ENCODE results near the gene LRP1. TPM values are rescaled to one million over a fixed set of nuclear protein-coding genes. Genes with fewer than 3 reads are reported as not detected.

LRP1 gene
- total and polyA plus RNA-seq, 8 donors: 108 to 325 (median 138) TPM

DNA sequence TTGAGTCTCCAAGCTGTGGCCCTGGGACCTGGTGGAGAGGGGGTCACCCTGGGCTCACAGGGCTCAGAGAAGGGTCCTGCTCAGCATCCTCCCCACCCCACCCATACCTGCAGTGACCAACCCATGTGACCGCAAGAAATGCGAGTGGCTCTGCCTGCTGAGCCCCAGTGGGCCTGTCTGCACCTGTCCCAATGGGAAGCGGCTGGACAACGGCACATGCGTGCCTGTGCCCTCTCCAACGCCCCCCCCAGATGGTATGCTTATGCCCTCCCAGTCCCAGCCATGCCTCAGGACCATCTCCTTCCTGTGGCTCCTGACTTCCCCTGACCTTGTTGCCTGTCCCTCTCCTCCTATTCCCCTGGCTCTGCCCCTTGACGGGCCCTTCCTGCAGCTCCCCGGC, 81.6 kb downstream of the LRP1 start:
- Histone ChIP-seq H3K27ac (no peak overlapping the region), H3K36me3 (peaks cover 0 to 82% of the 10 kb centered on the region in 2 donors), H3K4me1 (peaks cover 0 to 12% of the 10 kb centered on the region in 2 donors), H3K27me3 (peaks cover 4 to 15% of the 10 kb centered on the region in 2 donors), H3K9me3 (no peaks in the 10 kb centered on the region), H3K4me3 (no peak overlapping the region)
- intact Hi-C loops (cut with DNase I): no loop called here
- TF ChIP-seq, protein P1, sequence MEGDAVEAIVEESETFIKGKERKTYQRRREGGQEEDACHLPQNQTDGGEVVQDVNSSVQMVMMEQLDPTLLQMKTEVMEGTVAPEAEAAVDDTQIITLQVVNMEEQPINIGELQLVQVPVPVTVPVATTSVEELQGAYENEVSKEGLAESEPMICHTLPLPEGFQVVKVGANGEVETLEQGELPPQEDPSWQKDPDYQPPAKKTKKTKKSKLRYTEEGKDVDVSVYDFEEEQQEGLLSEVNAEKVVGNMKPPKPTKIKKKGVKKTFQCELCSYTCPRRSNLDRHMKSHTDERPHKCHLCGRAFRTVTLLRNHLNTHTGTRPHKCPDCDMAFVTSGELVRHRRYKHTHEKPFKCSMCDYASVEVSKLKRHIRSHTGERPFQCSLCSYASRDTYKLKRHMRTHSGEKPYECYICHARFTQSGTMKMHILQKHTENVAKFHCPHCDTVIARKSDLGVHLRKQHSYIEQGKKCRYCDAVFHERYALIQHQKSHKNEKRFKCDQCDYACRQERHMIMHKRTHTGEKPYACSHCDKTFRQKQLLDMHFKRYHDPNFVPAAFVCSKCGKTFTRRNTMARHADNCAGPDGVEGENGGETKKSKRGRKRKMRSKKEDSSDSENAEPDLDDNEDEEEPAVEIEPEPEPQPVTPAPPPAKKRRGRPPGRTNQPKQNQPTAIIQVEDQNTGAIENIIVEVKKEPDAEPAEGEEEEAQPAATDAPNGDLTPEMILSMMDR (IDR thresholded peaks at IDR 0.05): no peak
- ATAC-seq (no peak), DNase-seq (no peak)

DNA sequence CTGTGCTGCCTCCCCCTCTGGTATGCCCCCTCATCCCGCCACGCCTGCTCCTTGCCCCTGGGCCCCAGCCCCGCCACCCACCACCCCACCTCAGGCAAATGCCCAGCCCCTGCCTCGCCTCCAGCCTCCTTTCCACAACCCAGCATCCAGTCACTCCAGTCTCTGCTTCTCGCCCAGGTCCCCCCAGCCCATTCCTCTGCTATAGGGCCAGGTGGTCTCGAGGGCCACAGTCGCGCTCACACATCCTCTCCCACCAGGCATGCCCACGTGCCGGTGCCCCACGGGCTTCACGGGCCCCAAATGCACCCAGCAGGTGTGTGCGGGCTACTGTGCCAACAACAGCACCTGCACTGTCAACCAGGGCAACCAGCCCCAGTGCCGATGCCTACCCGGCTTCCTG, 82.2 kb downstream of the LRP1 start:
- intact Hi-C loops (cut with DNase I): no loop called here
- Histone ChIP-seq H3K36me3 (peaks cover 0 to 76% of the 10 kb centered on the region in 2 donors), H3K27me3 (peaks cover 9 to 20% of the 10 kb centered on the region in 2 donors), H3K4me3 (no peak overlapping the region), H3K4me1 (peaks cover 1 to 13% of the 10 kb centered on the region in 2 donors), H3K9me3 (no peaks in the 10 kb centered on the region), H3K27ac (no peak overlapping the region)
- DNase-seq: no peak
- TF ChIP-seq, protein P1 (IDR thresholded peaks at IDR 0.05): no peak
- no peak for ATAC-seq

DNA sequence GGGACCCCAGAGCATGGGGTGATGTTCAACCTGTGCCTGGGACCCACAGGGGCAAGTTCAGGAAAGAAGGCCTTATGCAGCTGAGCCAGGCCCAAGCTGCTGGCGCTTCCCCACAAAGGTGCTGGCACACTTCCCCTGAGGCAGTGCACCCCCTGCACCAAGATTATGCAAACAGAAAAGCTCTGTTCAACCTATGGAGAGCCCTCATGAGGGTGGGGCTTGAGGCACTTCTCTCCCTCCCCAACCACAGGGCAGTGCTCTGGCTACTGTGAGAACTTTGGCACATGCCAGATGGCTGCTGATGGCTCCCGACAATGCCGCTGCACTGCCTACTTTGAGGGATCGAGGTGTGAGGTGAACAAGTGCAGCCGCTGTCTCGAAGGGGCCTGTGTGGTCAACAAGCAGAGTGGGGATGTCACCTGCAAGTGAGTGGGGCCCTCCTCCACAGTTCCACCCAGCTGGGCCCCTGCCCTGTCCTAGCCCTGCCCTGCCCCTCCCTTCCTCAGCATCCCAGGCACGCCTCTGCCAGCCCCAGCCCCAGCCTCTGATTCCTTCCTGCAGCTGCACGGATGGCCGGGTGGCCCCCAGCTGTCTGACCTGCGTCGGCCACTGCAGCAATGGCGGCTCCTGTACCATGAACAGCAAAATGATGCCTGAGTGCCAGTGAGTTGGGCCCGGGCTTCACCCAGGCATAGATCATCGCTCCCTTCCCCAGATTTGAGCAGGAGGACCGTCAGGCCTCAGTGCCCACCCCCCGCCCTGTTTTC, 82.8 kb downstream of the LRP1 start:
- ATAC-seq (no peak), DNase-seq (no peak)
- no peak overlapping the region for H3K4me3 ChIP-seq
- TF ChIP-seq, protein P1 (IDR thresholded peaks at IDR 0.05): no peak
- H3K4me1 ChIP-seq: peaks cover 4 to 19% of the 10 kb centered on the region in 2 donors
- no peaks in the 10 kb centered on the region for H3K9me3 ChIP-seq
- H3K27ac ChIP-seq: no peak overlapping the region
- intact Hi-C loops (cut with DNase I): no loop called here
- H3K36me3 ChIP-seq: peaks cover 0 to 70% of the 10 kb centered on the region in 2 donors
- H3K27me3 ChIP-seq: peaks cover 16 to 27% of the 10 kb centered on the region in 2 donors

DNA sequence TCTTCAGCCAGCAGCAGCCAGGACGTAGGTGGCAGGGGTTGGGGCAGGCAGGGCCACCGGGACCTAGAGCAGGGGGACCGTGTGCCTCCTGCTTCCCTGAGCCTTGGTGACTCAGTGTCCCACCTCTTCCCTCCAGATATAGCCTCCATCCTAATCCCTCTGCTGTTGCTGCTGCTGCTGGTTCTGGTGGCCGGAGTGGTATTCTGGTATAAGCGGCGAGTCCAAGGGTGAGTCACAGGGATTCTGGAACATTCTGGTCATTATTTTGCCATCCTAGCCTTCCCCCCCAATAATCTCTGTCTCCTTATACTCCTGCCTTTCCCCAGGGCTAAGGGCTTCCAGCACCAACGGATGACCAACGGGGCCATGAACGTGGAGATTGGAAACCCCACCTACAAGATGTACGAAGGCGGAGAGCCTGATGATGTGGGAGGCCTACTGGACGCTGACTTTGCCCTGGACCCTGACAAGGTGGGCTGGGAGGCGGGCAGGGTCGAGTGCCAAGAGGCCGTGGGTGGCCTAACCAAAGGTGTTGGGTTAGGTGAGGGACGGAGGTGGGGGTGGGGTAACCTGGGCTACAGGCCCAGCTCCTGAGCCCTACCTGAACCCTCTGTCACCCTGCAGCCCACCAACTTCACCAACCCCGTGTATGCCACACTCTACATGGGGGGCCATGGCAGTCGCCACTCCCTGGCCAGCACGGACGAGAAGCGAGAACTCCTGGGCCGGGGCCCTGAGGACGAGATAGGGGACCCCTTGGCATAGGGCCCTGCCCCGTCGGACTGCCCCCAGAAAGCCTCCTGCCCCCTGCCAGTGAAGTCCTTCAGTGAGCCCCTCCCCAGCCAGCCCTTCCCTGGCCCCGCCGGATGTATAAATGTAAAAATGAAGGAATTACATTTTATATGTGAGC, 83.8 kb downstream of the LRP1 start:
- no peak for DNase-seq
- Histone ChIP-seq H3K4me1 (peaks cover 11 to 28% of the 10 kb centered on the region in 2 donors), H3K4me3 (no peak overlapping the region), H3K27ac (no peak overlapping the region), H3K36me3 (peaks cover 0 to 60% of the 10 kb centered on the region in 2 donors), H3K9me3 (no peaks in the 10 kb centered on the region), H3K27me3 (peaks cover 22 to 36% of the 10 kb centered on the region in 2 donors)
- TF ChIP-seq, protein P1 (IDR thresholded peaks at IDR 0.05): no peak
- ATAC-seq: no peak
- intact Hi-C loops (cut with DNase I): no loop called here

DNA sequence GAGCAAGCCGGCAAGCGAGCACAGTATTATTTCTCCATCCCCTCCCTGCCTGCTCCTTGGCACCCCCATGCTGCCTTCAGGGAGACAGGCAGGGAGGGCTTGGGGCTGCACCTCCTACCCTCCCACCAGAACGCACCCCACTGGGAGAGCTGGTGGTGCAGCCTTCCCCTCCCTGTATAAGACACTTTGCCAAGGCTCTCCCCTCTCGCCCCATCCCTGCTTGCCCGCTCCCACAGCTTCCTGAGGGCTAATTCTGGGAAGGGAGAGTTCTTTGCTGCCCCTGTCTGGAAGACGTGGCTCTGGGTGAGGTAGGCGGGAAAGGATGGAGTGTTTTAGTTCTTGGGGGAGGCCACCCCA, 84.4 kb downstream of the LRP1 start:
- DNase-seq: no peak
- H3K27me3 ChIP-seq: peaks cover 29 to 42% of the 10 kb centered on the region in 2 donors
- TF ChIP-seq, protein P1 (IDR thresholded peaks at IDR 0.05): no peak
- H3K4me1 ChIP-seq: peaks cover 15 to 34% of the 10 kb centered on the region in 2 donors
- no peaks in the 10 kb centered on the region for H3K9me3 ChIP-seq
- H3K36me3 ChIP-seq: peaks cover 0 to 54% of the 10 kb centered on the region in 2 donors
- no peak for ATAC-seq
- H3K27ac ChIP-seq: no peak overlapping the region
- intact Hi-C loops (cut with DNase I): no loop called here
- H3K4me3 ChIP-seq: no peak overlapping the region

All from left lung (tissue), 10 donors.